K562 (cell line): ENCODE measurements around the gene NEK2. TPM values are rescaled to one million over a fixed set of nuclear protein-coding genes. Genes with fewer than 3 reads are reported as not detected.

Experiments
- ATAC-seq: fragments of 200-7000 bp; cut with Tn5 transposase; 3 replicates; pipeline ENCODE4 v1.9.1; 2020; ENCODE audit warnings: moderate library complexity
- BruUV-seq: library from RNA; stranded (reverse); fragments of 400-500 nt; replicated peaks from 2 replicates; lab custom pipeline; 2021; lab: Mats Ljungman, UMichigan
- CTCF ChIA-PET: fragments of 300-600 bp; formaldehyde crosslinking; extraction: SDS; loops from one replicate; lab custom pipeline; 2021; ENCODE audit warnings: low intra/inter-chr PET ratio; lab: Yijun Ruan, JAX
- POLR2A ChIA-PET: fragments of 300-600, 350-650 bp; sonication (Branson Sonifier 250); formaldehyde crosslinking; extraction: SDS; loops from one replicate; lab custom pipeline; 2021; ENCODE audit warnings: antibody characterized with exemption, inconsistent platforms; lab: Yijun Ruan, JAX
- DNase-seq, 4 experiments: peaks; one replicate each; pipeline versions ENCODE4 v3.0.0 to v3.0.0-alpha.2; 2011 to 2018; ENCODE audit warnings: low spot score in 3 of 4, mixed read lengths in 3 of 4; ENCODE audit errors: extremely low read depth in 1 of 4
- FAIRE-seq: peaks from 2 replicates; lab custom pipeline; 2011; peaks lifted over from hg19 to GRCh38; lab: Jason Lieb, UNC
- H2AFZ ChIP-seq: 2 replicates; pipeline ENCODE4 v1.6.0; 2011; ENCODE audit warnings: low read depth, low read length, control low read depth, inconsistent platforms
- H3K27ac ChIP-seq: fragments of 200-600 bp; 3 replicates; pipeline ENCODE4 v1.8.0; 2011; ENCODE audit warnings: low read depth, mild to moderate bottlenecking, control low read depth, inconsistent platforms, low read length, moderate library complexity, mixed read lengths; ENCODE audit errors: extremely low read depth
- H3K27me3 ChIP-seq, 2 experiments: fragments of 300-600 bp in 1 of 2; 2 replicates in 1 of 2; 3 replicates in 1 of 2; pipeline versions ENCODE4 v1.6.0 to v1.8.0; 2011; ENCODE audit warnings: inconsistent platforms in 2 of 2, low read length in 2 of 2, mild to moderate bottlenecking in 1 of 2, mixed read lengths in 1 of 2, moderate library complexity in 1 of 2; ENCODE audit not compliant: control insufficient read depth in 2 of 2, insufficient read depth in 2 of 2
- H3K36me3 ChIP-seq: fragments of 300-600 bp; 3 replicates; pipeline ENCODE4 v1.8.0; 2011; ENCODE audit warnings: mild to moderate bottlenecking, low read length, inconsistent platforms; ENCODE audit not compliant: control insufficient read depth, insufficient read depth
- H3K4me1 ChIP-seq, 2 experiments: fragments of 200-600 bp in 1 of 2; replicated peaks in 1 of 2; 2 replicates in 1 of 2; 3 replicates in 1 of 2; pipeline versions ENCODE4 v1.5.1 to v1.8.0; 2011; ENCODE audit warnings: inconsistent platforms in 2 of 2, low read length in 2 of 2, mild to moderate bottlenecking in 1 of 2, mixed read lengths in 1 of 2, moderate library complexity in 1 of 2; ENCODE audit not compliant: control insufficient read depth in 2 of 2, insufficient read depth in 2 of 2
- H3K4me2 ChIP-seq: 2 replicates; pipeline ENCODE4 v1.6.1; 2011; ENCODE audit warnings: low read length, control low read depth, inconsistent platforms, mixed read lengths; ENCODE audit not compliant: insufficient read depth
- H3K4me3 ChIP-seq: fragments of 200-600 bp; sonication (generic), shearing (Covaris generic); 2 replicates; pipeline ENCODE4 v1.5.1; 2016; ENCODE audit warnings: control low read depth, inconsistent platforms
- H3K79me2 ChIP-seq: fragments of 200-600 bp; 3 replicates; pipeline ENCODE4 v1.8.0; 2011; ENCODE audit warnings: low read length, inconsistent platforms; ENCODE audit not compliant: control insufficient read depth, insufficient read depth
- H3K9ac ChIP-seq, 2 experiments: 2 replicates each; pipeline versions ENCODE4 v1.6.0 to v1.6.1; 2011; ENCODE audit warnings: low read depth in 2 of 2, low read length in 2 of 2, control low read depth in 1 of 2, inconsistent platforms in 1 of 2, mild to moderate bottlenecking in 1 of 2, mixed read lengths in 1 of 2; ENCODE audit not compliant: insufficient read depth in 1 of 2
- H3K9me1 ChIP-seq: one replicate; pipeline ENCODE4 v1.6.0; 2011; ENCODE audit warnings: inconsistent platforms, mild to moderate bottlenecking, low read length, moderate library complexity; ENCODE audit not compliant: control insufficient read depth, insufficient read depth
- H3K9me3 ChIP-seq: replicated peaks from 2 replicates; pipeline ENCODE4 v1.5.1; 2011; ENCODE audit warnings: low read depth, low read length, inconsistent platforms; ENCODE audit not compliant: control insufficient read depth, insufficient read depth
- H4K20me1 ChIP-seq: replicated peaks from 2 replicates; pipeline ENCODE4 v1.6.1; 2011; ENCODE audit warnings: low read length, inconsistent platforms, mixed read lengths; ENCODE audit not compliant: control insufficient read depth, insufficient read depth
- ATF6 ChIP-seq: sonication (generic); formaldehyde crosslinking; IDR thresholded peaks from 2 replicates; pipeline ENCODE4 v1.4.0; 2020; ENCODE audit warnings: mild to moderate bottlenecking, missing genetic modification reagents
- BACH1 ChIP-seq: fragments of 200-800 bp; sonication (Bioruptor generic); IDR thresholded peaks from 2 replicates; pipeline ENCODE4 v1.6.1; 2016; ENCODE audit warnings: missing genetic modification characterization, missing compliant biosample characterization
- CREM ChIP-seq: IDR thresholded peaks from 2 replicates; pipeline ENCODE4 v1.6.1; 2014; ENCODE audit warnings: antibody characterized with exemption, low read depth
- DMBX1 ChIP-seq: fragments of 250-450 bp; sonication (Bioruptor Pico); IDR thresholded peaks from 2 replicates; pipeline ENCODE4 v1.8.0; 2022; ENCODE audit warnings: inconsistent platforms, mild to moderate bottlenecking, moderate library complexity, borderline replicate concordance
- E2F6 ChIP-seq, 2 experiments: IDR thresholded peaks; 2 replicates each; pipeline ENCODE4 v1.6.1; 2011; ENCODE audit warnings: borderline replicate concordance in 1 of 2, control low read depth in 1 of 2, low read depth in 1 of 2, low read length in 1 of 2, mild to moderate bottlenecking in 1 of 2, mixed read lengths in 1 of 2, moderate library complexity in 1 of 2; ENCODE audit not compliant: insufficient read depth in 1 of 2, insufficient read length in 1 of 2, poor library complexity in 1 of 2, severe bottlenecking in 1 of 2; ENCODE audit errors: extremely low read depth in 1 of 2
- GATA2 ChIP-seq: sonication (generic); formaldehyde crosslinking; IDR thresholded peaks from 2 replicates; pipeline ENCODE4 v1.4.0; 2020; ENCODE audit warnings: mild to moderate bottlenecking, missing genetic modification reagents
- HDAC1 ChIP-seq, 2 experiments: fragments of 450-650 bp; IDR thresholded peaks; 2 replicates each; pipeline ENCODE4 v1.6.1; 2016 to 2017; ENCODE audit warnings: inconsistent platforms in 1 of 2, mild to moderate bottlenecking in 1 of 2, moderate library complexity in 1 of 2
- HDGF ChIP-seq: fragments of 450-650 bp; IDR thresholded peaks from 2 replicates; pipeline ENCODE4 v1.6.1; 2016
- HOXB6 ChIP-seq: fragments of 250-450 bp; sonication (Bioruptor Pico); IDR thresholded peaks from 2 replicates; pipeline ENCODE4 v1.5.1; 2022; ENCODE audit warnings: mild to moderate bottlenecking, borderline replicate concordance
- JUND ChIP-seq, 2 experiments: IDR thresholded peaks; 2 replicates in 1 of 2; 3 replicates in 1 of 2; pipeline ENCODE4 v1.6.1; 2011; ENCODE audit warnings: borderline replicate concordance in 2 of 2, low read depth in 2 of 2, low read length in 2 of 2, improper control_type of control experiment in 1 of 2, missing biosample characterization in 1 of 2, missing genetic modification characterization in 1 of 2, missing genetic modification reagents in 1 of 2
- KDM4B ChIP-seq, 2 experiments: fragments of 450-650 bp in 1 of 2; sonication (generic) in 1 of 2; IDR thresholded peaks; 2 replicates each; pipeline ENCODE4 v1.6.1; 2016 to 2017; ENCODE audit warnings: borderline replicate concordance in 2 of 2, antibody characterized with exemption in 1 of 2, low read depth in 1 of 2, mild to moderate bottlenecking in 1 of 2
- MTA1 ChIP-seq: fragments of 450-650 bp; IDR thresholded peaks from 2 replicates; pipeline ENCODE4 v1.6.1; 2017; ENCODE audit warnings: borderline replicate concordance
- MTA3 ChIP-seq: fragments of 450-650 bp; formaldehyde crosslinking; IDR thresholded peaks from 2 replicates; pipeline ENCODE4 v1.6.1; 2017; ENCODE audit warnings: mild to moderate bottlenecking, borderline replicate concordance
- NRF1 ChIP-seq, 2 experiments: fragments of 450-650 bp; IDR thresholded peaks in 1 of 2; conservative IDR thresholded peaks in 1 of 2; 2 replicates each; pipeline ENCODE4 v1.6.1; 2014; ENCODE audit warnings: mild to moderate bottlenecking in 2 of 2
- PHF21A ChIP-seq: fragments of 450-650 bp; IDR thresholded peaks from 2 replicates; pipeline ENCODE4 v1.6.1; 2017; ENCODE audit warnings: low read depth, borderline replicate concordance
- PPARD ChIP-seq: fragments of 250-450 bp; sonication (Bioruptor Pico); IDR thresholded peaks from 2 replicates; pipeline ENCODE4 v1.8.0; 2022; ENCODE audit warnings: inconsistent platforms, mild to moderate bottlenecking, moderate library complexity
- SOX6 ChIP-seq: fragments of 450-650 bp; IDR thresholded peaks from 2 replicates; pipeline ENCODE4 v1.6.1; 2014; ENCODE audit warnings: mild to moderate bottlenecking
- SREBF2 ChIP-seq: sonication (generic); formaldehyde crosslinking; IDR thresholded peaks from 2 replicates; pipeline ENCODE4 v1.4.0; 2020; ENCODE audit warnings: mild to moderate bottlenecking, missing genetic modification reagents
- SRSF9 ChIP-seq: fragments of 200-400 bp; formaldehyde crosslinking; IDR thresholded peaks from 2 replicates; pipeline ENCODE4 v1.6.1; 2017; ENCODE audit warnings: low read depth, low read length, borderline replicate concordance
- TGIF2 ChIP-seq: sonication (generic); formaldehyde crosslinking; IDR thresholded peaks from 2 replicates; pipeline ENCODE4 v1.8.1; 2022; ENCODE audit warnings: mild to moderate bottlenecking, missing genetic modification reagents, moderate library complexity
- ZNF764 ChIP-seq: fragments of 250-450 bp; sonication (Bioruptor Pico); IDR thresholded peaks from 2 replicates; pipeline ENCODE4 v1.4.0; 2020; ENCODE audit warnings: low read depth, mild to moderate bottlenecking, moderate library complexity
- WGBS: fragments of 100-300 bp; shearing (Covaris generic); methylation state at CpG from one replicate; pipeline ENCODE4 v1.1.6; 2016; ENCODE audit warnings: low coverage, mixed read lengths; ENCODE audit not compliant: insufficient coverage; ENCODE audit errors: missing lambda C conversion rate; 5-methylcytosine and 5-hydroxymethylcytosine counted together
- in situ Hi-C: fragments of 300-500 bp; cut with MboI; formaldehyde crosslinking; loops from 4 replicates; pipeline ENCODE4 v1.15.0; 2018; ENCODE audit warnings: inconsistent platforms, mixed read lengths
- intact Hi-C: fragments of 100-400 bp; cut with micrococcal nuclease; formaldehyde crosslinking; loops from 2 replicates; pipeline ENCODE4 v1.14.2; 2022
- polyA plus RNA-seq, 8 experiments: library from polyadenylated mRNA; depleted of rRNA in 4 of 8; stranded (reverse) in 5 of 8; unstranded in 3 of 8; fragments of >200 nt; fragmentation: Nextera tagmentation in 2 of 8; fragmentation: Illumina TruSeq in 1 of 8; extraction: Ambion mirVana in 2 of 8; extraction: Trizol in 1 of 8; gene quantifications; 2 replicates each; pipeline versions ENCODE4 v1.2.1 to v1.2.3, GENCODE V29; 2011 to 2014; ENCODE audit warnings: inconsistent platforms in 1 of 8, missing spikeins in 1 of 8
- total RNA-seq, 7 experiments: library from RNA; depleted of rRNA in 6 of 7; stranded (reverse); fragments of >200 nt in 6 of 7; fragmentation: Illumina TruSeq in 2 of 7; extraction: Trizol in 2 of 7; gene quantifications; 2 replicates each; pipeline versions ENCODE4 v1.2.1 to v1.2.3, GENCODE V29; 2011 to 2021; ENCODE audit warnings: low replicate concordance in 1 of 7

The NEK2 gene
- total and polyA plus RNA-seq, 9 of the 15 experiments (the other 6 are each of a cell fraction or from before 2014, with no cell fraction given): 30.0 to 74.7 (median 66.4) TPM

- 7% methylated on average over 8 of the region's 8 CpGs for WGBS
- CTCF ChIA-PET: no interaction called here
- Histone ChIP-seq H3K9ac (peak overlapping the region; percentile 30 to 88; a peak in 1 of 4 replicates), H3K27ac (no peak overlapping the region), H2AFZ (peak overlapping the region; percentile 99), H3K4me1 (peaks cover 35 to 40% of the 10 kb centered on the region in 2 experiments), H3K79me2 (no peaks in the 10 kb centered on the region), H3K9me1 (no peaks in the 10 kb centered on the region), H4K20me1 (no peaks in the 10 kb centered on the region), H3K4me2 (peak overlapping the region; percentile 54), H3K4me3 (no peak overlapping the region), H3K36me3 (no peaks in the 10 kb centered on the region), H3K27me3 (no peaks in the 10 kb centered on the region), H3K9me3 (no peaks in the 10 kb centered on the region)
- FAIRE-seq (peak; percentile 62), ATAC-seq (peak; percentile 52), DNase-seq (peak; percentile 66 to 89 (median 72))
- in situ Hi-C loops: no loop called here
- BruUV-seq: no TSS peak
- intact Hi-C loops: no loop called here
- POLR2A ChIA-PET: interaction anchor here (0.6 to 3.9 kb wide), 11 partner anchors 10 to 207 kb away, joined by 3 to 20 read pairs (median 4); partner anchors contain the start of gene NEK2
- TF ChIP-seq SRSF9 (no peak), ATF6 (CRISPR knock-in tag) (no peak), HDAC1 (IDR thresholded peaks at IDR 0.05) (peak in 1 of 2 experiments; percentile 36; a peak in 1 of 4 replicates), E2F6 (IDR thresholded peaks at IDR 0.05; ENCODE audit: borderline replicate concordance in 1 of 2, extremely low read depth in 1 of 2, insufficient read depth in 1 of 2, insufficient read length in 1 of 2, low read depth in 1 of 2, low read length in 1 of 2, poor library complexity in 1 of 2, severe bottlenecking in 1 of 2) (no peak), PPARD (CRISPR knock-in tag) (no peak), SOX6 (no peak), DMBX1 (CRISPR knock-in tag) (no peak), JUND (IDR thresholded peaks at IDR 0.05; ENCODE audit: borderline replicate concordance, low read depth, low read length) (peak; percentile 48; the same call in 1 of the 2 replicates), JUND (tag; IDR thresholded peaks at IDR 0.05; ENCODE audit: borderline replicate concordance, low read depth, low read length) (peak; percentile 50; the same call in 1 of the 3 replicates), HOXB6 (CRISPR knock-in tag) (no peak), TGIF2 (no peak), KDM4B (IDR thresholded peaks at IDR 0.05; ENCODE audit: borderline replicate concordance in 2 of 2, low read depth in 1 of 2) (no peak), CREM (peak; percentile 12; the same call in 1 of the 2 replicates), NRF1 (conservative IDR thresholded peaks at IDR 0.05 in 1 of 2, IDR thresholded peaks at IDR 0.05 in 1 of 2) (0 out of 4 replicates have a peak, but pooled peaks have one; percentile 21 to 23), GATA2 (CRISPR knock-in tag) (peak; percentile 64), MTA1 (0 out of 2 replicates have a peak, but pooled peaks have one; percentile 13), ZNF764 (no peak), PHF21A (no peak), SREBF2 (CRISPR knock-in tag) (no peak), HDGF (peak; percentile 61; the same call in 1 of the 2 replicates), BACH1 (tag) (no peak), MTA3 (no peak)
These were observed 41.9 kb downstream of the NEK2 start for GRCh38 chr1:211633524-211633846.
